IMR-90 (cell line): ENCODE data around the gene SCARB1. TPM values are rescaled to one million over a fixed set of nuclear protein-coding genes. Genes with fewer than 3 reads are reported as not detected.

ENCODE experiments used
- ATAC-seq: fragments of 200-7000 bp; cut with Tn5 transposase; 2 replicates; pipeline ENCODE4 v1.9.1; 2020; ENCODE audit warnings: low read depth, mild to moderate bottlenecking, moderate library complexity
- BruUV-seq: library from RNA; stranded (reverse); fragments of 400-500 nt; replicated peaks from 2 replicates; lab custom pipeline; 2021; lab: Mats Ljungman, UMichigan
- CTCF ChIA-PET: fragments of 300-600 bp; formaldehyde crosslinking; extraction: SDS; loops from one replicate; lab custom pipeline; 2021; ENCODE audit warnings: antibody characterized with exemption; lab: Yijun Ruan, JAX
- POLR2A ChIA-PET: fragments of 300-600 bp; sonication (Branson Sonifier 250); formaldehyde crosslinking; loops from one replicate; lab custom pipeline; 2022; ENCODE audit warnings: antibody characterized with exemption; ENCODE audit not compliant: unreplicated experiment; lab: Charles Lee
- DNase-seq: peaks from one replicate; pipeline ENCODE4 v3.0.0; 2013
- H2AFZ ChIP-seq: replicated peaks from 2 replicates; pipeline ENCODE3; 2013; ENCODE audit warnings: low read length, mild to moderate bottlenecking; ENCODE audit not compliant: poor library complexity
- H2AK5ac ChIP-seq: 2 replicates; pipeline ENCODE4 v1.6.1; 2013; ENCODE audit warnings: low read depth, low read length, inconsistent platforms
- H2AK9ac ChIP-seq: replicated peaks from 2 replicates; pipeline ENCODE3; 2013; ENCODE audit warnings: mild to moderate bottlenecking, low read depth, low read length, moderate library complexity; ENCODE audit not compliant: poor library complexity
- H2BK120ac ChIP-seq: 2 replicates; pipeline ENCODE4 v1.6.1; 2013; ENCODE audit warnings: low read depth, low read length, inconsistent platforms
- H2BK15ac ChIP-seq: 3 replicates; pipeline ENCODE4 v1.6.1; 2013; ENCODE audit warnings: low read depth, low read length, inconsistent platforms
- H2BK20ac ChIP-seq: 2 replicates; pipeline ENCODE4 v1.6.1; 2013; ENCODE audit warnings: low read depth, mild to moderate bottlenecking, inconsistent platforms, low read length, moderate library complexity
- H2BK5ac ChIP-seq: 2 replicates; pipeline ENCODE4 v1.6.1; 2013; ENCODE audit warnings: mild to moderate bottlenecking, low read depth, low read length, inconsistent platforms; ENCODE audit not compliant: poor library complexity, severe bottlenecking
- H3K14ac ChIP-seq: replicated peaks from 2 replicates; pipeline ENCODE4 v1.6.1; 2013; ENCODE audit warnings: low read depth, low read length, inconsistent platforms
- H3K18ac ChIP-seq: 2 replicates; pipeline ENCODE4 v1.6.1; 2013; ENCODE audit warnings: low read depth, low read length, control low read depth
- H3K23ac ChIP-seq: 2 replicates; pipeline ENCODE4 v1.6.1; 2013; ENCODE audit warnings: low read depth, low read length, inconsistent platforms
- H3K27ac ChIP-seq: 2 replicates; pipeline ENCODE4 v1.5.1; 2013; ENCODE audit warnings: mild to moderate bottlenecking, control low read depth, low read length; ENCODE audit not compliant: insufficient read depth
- H3K27me3 ChIP-seq: 2 replicates; pipeline ENCODE4 v1.6.1; 2013; ENCODE audit warnings: low read length; ENCODE audit not compliant: control insufficient read depth, insufficient read depth
- H3K36me3 ChIP-seq: 2 replicates; pipeline ENCODE4 v1.6.1; 2013; ENCODE audit warnings: low read length, mixed read lengths; ENCODE audit not compliant: control insufficient read depth, insufficient read depth
- H3K4ac ChIP-seq: 2 replicates; pipeline ENCODE4 v1.6.1; 2013; ENCODE audit warnings: low read depth, low read length, inconsistent platforms
- H3K4me1 ChIP-seq: 2 replicates; pipeline ENCODE4 v1.6.1; 2013; ENCODE audit warnings: low read length, mixed read lengths; ENCODE audit not compliant: control insufficient read depth, insufficient read depth
- H3K4me2 ChIP-seq: 2 replicates; pipeline ENCODE4 v1.6.1; 2013; ENCODE audit warnings: low read depth, mild to moderate bottlenecking, control low read depth, low read length, moderate library complexity
- H3K4me3 ChIP-seq: 2 replicates; pipeline ENCODE4 v1.5.1; 2013; ENCODE audit warnings: low read depth, mild to moderate bottlenecking, control low read depth, low read length, moderate library complexity; ENCODE audit not compliant: insufficient read depth
- H3K56ac ChIP-seq: 2 replicates; pipeline ENCODE4 v1.6.1; 2013; ENCODE audit warnings: low read length, inconsistent platforms; ENCODE audit not compliant: insufficient read depth; ENCODE audit errors: extremely low read depth
- H3K79me1 ChIP-seq, 2 experiments: 2 replicates each; pipeline ENCODE4 v1.6.1; 2013; ENCODE audit warnings: low read length in 2 of 2, inconsistent platforms in 1 of 2, low read depth in 1 of 2
- H3K9ac ChIP-seq: 2 replicates; pipeline ENCODE4 v1.6.1; 2013; ENCODE audit warnings: low read depth, low read length, control low read depth
- H3K9me1 ChIP-seq: 2 replicates; pipeline ENCODE4 v1.6.1; 2013; ENCODE audit warnings: low read length, inconsistent platforms; ENCODE audit not compliant: insufficient read depth
- H3K9me3 ChIP-seq: 2 replicates; pipeline ENCODE4 v1.6.1; 2013; ENCODE audit warnings: low read length; ENCODE audit not compliant: control insufficient read depth, insufficient read depth
- H4K20me1 ChIP-seq: 2 replicates; pipeline ENCODE4 v1.6.1; 2013; ENCODE audit warnings: low read length, inconsistent platforms; ENCODE audit not compliant: insufficient read depth
- H4K5ac ChIP-seq: 2 replicates; pipeline ENCODE4 v1.6.1; 2013; ENCODE audit warnings: mild to moderate bottlenecking, low read depth, low read length, control low read depth
- H4K8ac ChIP-seq, 2 experiments: 2 replicates each; pipeline ENCODE4 v1.6.1; 2013; ENCODE audit warnings: low read depth in 2 of 2, low read length in 2 of 2, control low read depth in 1 of 2, inconsistent platforms in 1 of 2
- H4K91ac ChIP-seq: 2 replicates; pipeline ENCODE4 v1.6.1; 2013; ENCODE audit warnings: low read depth, low read length, inconsistent platforms; ENCODE audit not compliant: insufficient read depth
- BHLHE40 ChIP-seq: fragments of 150-350 bp; IDR thresholded peaks from 2 replicates; pipeline ENCODE4 v1.6.1; 2016; ENCODE audit warnings: mild to moderate bottlenecking, low read depth, low read length
- CEBPB ChIP-seq: IDR thresholded peaks from 2 replicates; pipeline ENCODE4 v1.6.1; 2012; ENCODE audit warnings: low read depth, low read length, improper control_type of control experiment
- CHD1 ChIP-seq: IDR thresholded peaks from 2 replicates; pipeline ENCODE4 v1.6.1; 2012; ENCODE audit warnings: low read depth, low read length, improper control_type of control experiment
- FOS ChIP-seq: fragments of 150-350 bp; IDR thresholded peaks from 2 replicates; pipeline ENCODE4 v1.6.1; 2016; ENCODE audit warnings: low read depth, low read length
- MAFK ChIP-seq: IDR thresholded peaks from 2 replicates; pipeline ENCODE4 v1.6.1; 2012; ENCODE audit warnings: low read depth, low read length, improper control_type of control experiment
- MAZ ChIP-seq: IDR thresholded peaks from 2 replicates; pipeline ENCODE4 v1.6.1; 2012; ENCODE audit warnings: low read depth, mild to moderate bottlenecking, low read length, improper control_type of control experiment, moderate library complexity, borderline replicate concordance
- MXI1 ChIP-seq: IDR thresholded peaks from 2 replicates; pipeline ENCODE4 v1.6.1; 2012; ENCODE audit warnings: low read depth, mild to moderate bottlenecking, low read length, moderate library complexity, borderline replicate concordance
- NFE2L2 ChIP-seq: fragments of 150-350 bp; IDR thresholded peaks from 2 replicates; pipeline ENCODE4 v1.6.1; 2016; ENCODE audit warnings: low read depth, mild to moderate bottlenecking, low read length
- POLR2A ChIP-seq: IDR thresholded peaks from 2 replicates; pipeline ENCODE4 v1.6.1; 2012; ENCODE audit warnings: mild to moderate bottlenecking, low read depth, low read length
- RAD21 ChIP-seq: IDR thresholded peaks from 2 replicates; pipeline ENCODE4 v1.6.1; 2012; ENCODE audit warnings: low read length, improper control_type of control experiment
- RCOR1 ChIP-seq: IDR thresholded peaks from 2 replicates; pipeline ENCODE4 v1.6.1; 2012; ENCODE audit warnings: mild to moderate bottlenecking, low read length, improper control_type of control experiment; ENCODE audit not compliant: insufficient replicate concordance
- RFX5 ChIP-seq: IDR thresholded peaks from 2 replicates; pipeline ENCODE4 v1.8.0; 2012; ENCODE audit warnings: low read depth, mild to moderate bottlenecking, low read length, moderate library complexity
- SMC3 ChIP-seq: fragments of 150-350 bp; IDR thresholded peaks from 2 replicates; pipeline ENCODE4 v1.6.1; 2016; ENCODE audit warnings: low read depth, mild to moderate bottlenecking, antibody characterized with exemption, low read length, moderate library complexity
- WGBS, 2 experiments: methylation state at CpG; one replicate each; pipeline versions ENCODE4 v1.1.5 to v1.1.7; 2013; ENCODE audit warnings: missing lambda C conversion rate in 2 of 2; ENCODE audit not compliant: insufficient read length in 1 of 2; ENCODE audit errors: extremely low coverage in 2 of 2; 5-methylcytosine and 5-hydroxymethylcytosine counted together
- dilution Hi-C: fragments of 300-500 bp; cut with HindIII; formaldehyde crosslinking; loops from one replicate; pipeline ENCODE4 v1.14.3; 2018; ENCODE audit warnings: low sequenced_read_pairs; ENCODE audit not compliant: unreplicated experiment
- in situ Hi-C: fragments of 300-500 bp; cut with MboI; formaldehyde crosslinking; loops from 3 replicates; pipeline ENCODE4 v1.14.3; 2019; ENCODE audit warnings: low sequenced_read_pairs, inconsistent platforms, mixed read lengths
- intact Hi-C: fragments of 100-400 bp; cut with micrococcal nuclease; formaldehyde crosslinking; loops from 2 replicates; pipeline ENCODE4 v1.10.0; 2022
- polyA plus RNA-seq, 3 experiments: library from polyadenylated mRNA; depleted of rRNA; stranded (reverse); fragments of >200 nt; gene quantifications; 2 replicates each; pipeline ENCODE4 v1.2.3, GENCODE V29; 2012; ENCODE audit warnings: low replicate concordance in 1 of 3
- total RNA-seq: library from RNA; depleted of rRNA; stranded (reverse); fragments of >200 nt; gene quantifications from 2 replicates; pipeline ENCODE4 v1.2.3, GENCODE V29; 2012
- TF ChIP-seq, protein P1 (sequence below): conservative IDR thresholded peaks from 2 replicates; pipeline ENCODE4 v1.5.1; 2012; ENCODE audit warnings: mild to moderate bottlenecking, low read depth, low read length, improper control_type of control experiment
- TF ChIP-seq, protein P2 (sequence below): fragments of 150-350 bp; IDR thresholded peaks from 2 replicates; pipeline ENCODE4 v1.6.1; 2017; ENCODE audit warnings: mild to moderate bottlenecking, antibody characterized with exemption, low read length, low read depth
- TF ChIP-seq, protein P3 (sequence below): fragments of 150-350 bp; IDR thresholded peaks from 2 replicates; pipeline ENCODE4 v1.6.1; 2016; ENCODE audit warnings: low read depth, mild to moderate bottlenecking, low read length, moderate library complexity, borderline replicate concordance

Gene SCARB1
- total and polyA plus RNA-seq, 2 of the 4 experiments (the other 2 are of a cell fraction) = 3.0 to 24.8 TPM

DNA sequence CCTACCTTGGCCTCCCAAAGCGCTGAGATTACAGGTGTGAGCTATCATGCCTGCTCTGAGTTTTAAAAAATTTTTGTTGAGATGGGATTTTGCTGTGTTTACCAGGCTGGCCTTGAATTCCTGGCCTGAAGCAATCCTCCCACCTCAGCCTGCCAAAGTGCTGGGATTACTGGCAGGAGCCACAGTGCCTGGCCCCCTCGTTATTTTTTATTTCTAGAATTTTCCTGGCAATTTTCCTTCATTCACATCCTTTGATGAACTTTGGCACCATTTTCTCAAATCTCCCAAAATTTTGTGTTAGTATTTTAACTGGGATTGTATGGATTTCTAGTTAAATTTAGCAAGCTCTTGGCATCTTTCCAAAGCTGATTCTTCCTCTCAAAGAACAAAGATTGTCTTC is 24.6 kb upstream of the SCARB1 start:
- H3K14ac ChIP-seq = no peak overlapping the region
- no peaks in the 10 kb centered on the region for H4K20me1 ChIP-seq
- H3K4me1 ChIP-seq = no peaks in the 10 kb centered on the region
- ChIA-PET CTCF (interaction anchor here (0.7 to 1.0 kb wide), 2 partner anchors 8 to 536 kb away, joined by 3 read pairs; no protein-coding TSS in a partner anchor), POLR2A (no interaction called here)
- TF ChIP-seq SMC3 (no peak), MXI1 (no peak), POLR2A (no peak), CHD1 (no peak), MAFK (no peak), RCOR1 (no peak), MAZ (no peak), FOS (no peak), NFE2L2 (no peak), RFX5 (no peak), BHLHE40 (no peak), RAD21 (no peak), CEBPB (no peak)
- TF ChIP-seq, protein P1, sequence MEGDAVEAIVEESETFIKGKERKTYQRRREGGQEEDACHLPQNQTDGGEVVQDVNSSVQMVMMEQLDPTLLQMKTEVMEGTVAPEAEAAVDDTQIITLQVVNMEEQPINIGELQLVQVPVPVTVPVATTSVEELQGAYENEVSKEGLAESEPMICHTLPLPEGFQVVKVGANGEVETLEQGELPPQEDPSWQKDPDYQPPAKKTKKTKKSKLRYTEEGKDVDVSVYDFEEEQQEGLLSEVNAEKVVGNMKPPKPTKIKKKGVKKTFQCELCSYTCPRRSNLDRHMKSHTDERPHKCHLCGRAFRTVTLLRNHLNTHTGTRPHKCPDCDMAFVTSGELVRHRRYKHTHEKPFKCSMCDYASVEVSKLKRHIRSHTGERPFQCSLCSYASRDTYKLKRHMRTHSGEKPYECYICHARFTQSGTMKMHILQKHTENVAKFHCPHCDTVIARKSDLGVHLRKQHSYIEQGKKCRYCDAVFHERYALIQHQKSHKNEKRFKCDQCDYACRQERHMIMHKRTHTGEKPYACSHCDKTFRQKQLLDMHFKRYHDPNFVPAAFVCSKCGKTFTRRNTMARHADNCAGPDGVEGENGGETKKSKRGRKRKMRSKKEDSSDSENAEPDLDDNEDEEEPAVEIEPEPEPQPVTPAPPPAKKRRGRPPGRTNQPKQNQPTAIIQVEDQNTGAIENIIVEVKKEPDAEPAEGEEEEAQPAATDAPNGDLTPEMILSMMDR = no peak
- TF ChIP-seq, protein P2, sequence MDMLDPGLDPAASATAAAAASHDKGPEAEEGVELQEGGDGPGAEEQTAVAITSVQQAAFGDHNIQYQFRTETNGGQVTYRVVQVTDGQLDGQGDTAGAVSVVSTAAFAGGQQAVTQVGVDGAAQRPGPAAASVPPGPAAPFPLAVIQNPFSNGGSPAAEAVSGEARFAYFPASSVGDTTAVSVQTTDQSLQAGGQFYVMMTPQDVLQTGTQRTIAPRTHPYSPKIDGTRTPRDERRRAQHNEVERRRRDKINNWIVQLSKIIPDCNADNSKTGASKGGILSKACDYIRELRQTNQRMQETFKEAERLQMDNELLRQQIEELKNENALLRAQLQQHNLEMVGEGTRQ = no peak
- TF ChIP-seq, protein P3, sequence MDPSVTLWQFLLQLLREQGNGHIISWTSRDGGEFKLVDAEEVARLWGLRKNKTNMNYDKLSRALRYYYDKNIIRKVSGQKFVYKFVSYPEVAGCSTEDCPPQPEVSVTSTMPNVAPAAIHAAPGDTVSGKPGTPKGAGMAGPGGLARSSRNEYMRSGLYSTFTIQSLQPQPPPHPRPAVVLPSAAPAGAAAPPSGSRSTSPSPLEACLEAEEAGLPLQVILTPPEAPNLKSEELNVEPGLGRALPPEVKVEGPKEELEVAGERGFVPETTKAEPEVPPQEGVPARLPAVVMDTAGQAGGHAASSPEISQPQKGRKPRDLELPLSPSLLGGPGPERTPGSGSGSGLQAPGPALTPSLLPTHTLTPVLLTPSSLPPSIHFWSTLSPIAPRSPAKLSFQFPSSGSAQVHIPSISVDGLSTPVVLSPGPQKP = no peak
- no peaks in the 10 kb centered on the region for H3K79me1 ChIP-seq
- no peak overlapping the region for H3K9ac ChIP-seq
- ATAC-seq (no peak), DNase-seq (no peak)
- no peak overlapping the region for H3K27ac ChIP-seq
- no peak overlapping the region for H2BK20ac ChIP-seq
- dilution Hi-C loops = no loop called here
- no peak overlapping the region for H2AK5ac ChIP-seq
- H4K91ac ChIP-seq = no peak overlapping the region
- H4K8ac ChIP-seq = no peak overlapping the region
- no peaks in the 10 kb centered on the region; the same call in 1 of the 2 replicates for H3K27me3 ChIP-seq
- no peaks in the 10 kb centered on the region for H3K36me3 ChIP-seq
- in situ Hi-C loops = no loop called here
- no CpG with 5 or more reads among the region's 2 CpGs for WGBS, 2 experiments
- no peak overlapping the region for H2BK15ac ChIP-seq
- no peaks in the 10 kb centered on the region for H3K9me1 ChIP-seq
- no peak overlapping the region for H3K56ac ChIP-seq
- no peak overlapping the region for H2BK120ac ChIP-seq
- no peak overlapping the region for H3K4ac ChIP-seq
- H3K4me2 ChIP-seq = no peak overlapping the region
- no peak overlapping the region for H3K23ac ChIP-seq
- no peak overlapping the region for H2AFZ ChIP-seq
- intact Hi-C loops = no loop called here
- H3K18ac ChIP-seq = no peak overlapping the region
- 0 out of 2 replicates have a peak, but pooled peaks cover 3% of the 10 kb centered on the region for H3K9me3 ChIP-seq
- BruUV-seq = no TSS peak
- no peak overlapping the region for H4K5ac ChIP-seq
- no peak overlapping the region for H2BK5ac ChIP-seq
- H3K4me3 ChIP-seq = no peak overlapping the region
- H2AK9ac ChIP-seq = no peak overlapping the region
